LoVo (cell line): ENCODE measurements around the gene MPP4.

Experiments
- DNase-seq: peaks from one replicate; pipeline ENCODE4 v3.0.0-alpha.2; 2016; ENCODE audit warnings: low spot score

Gene MPP4, protein sequence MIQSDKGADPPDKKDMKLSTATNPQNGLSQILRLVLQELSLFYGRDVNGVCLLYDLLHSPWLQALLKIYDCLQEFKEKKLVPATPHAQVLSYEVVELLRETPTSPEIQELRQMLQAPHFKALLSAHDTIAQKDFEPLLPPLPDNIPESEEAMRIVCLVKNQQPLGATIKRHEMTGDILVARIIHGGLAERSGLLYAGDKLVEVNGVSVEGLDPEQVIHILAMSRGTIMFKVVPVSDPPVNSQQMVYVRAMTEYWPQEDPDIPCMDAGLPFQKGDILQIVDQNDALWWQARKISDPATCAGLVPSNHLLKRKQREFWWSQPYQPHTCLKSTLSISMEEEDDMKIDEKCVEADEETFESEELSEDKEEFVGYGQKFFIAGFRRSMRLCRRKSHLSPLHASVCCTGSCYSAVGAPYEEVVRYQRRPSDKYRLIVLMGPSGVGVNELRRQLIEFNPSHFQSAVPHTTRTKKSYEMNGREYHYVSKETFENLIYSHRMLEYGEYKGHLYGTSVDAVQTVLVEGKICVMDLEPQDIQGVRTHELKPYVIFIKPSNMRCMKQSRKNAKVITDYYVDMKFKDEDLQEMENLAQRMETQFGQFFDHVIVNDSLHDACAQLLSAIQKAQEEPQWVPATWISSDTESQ

DNA sequence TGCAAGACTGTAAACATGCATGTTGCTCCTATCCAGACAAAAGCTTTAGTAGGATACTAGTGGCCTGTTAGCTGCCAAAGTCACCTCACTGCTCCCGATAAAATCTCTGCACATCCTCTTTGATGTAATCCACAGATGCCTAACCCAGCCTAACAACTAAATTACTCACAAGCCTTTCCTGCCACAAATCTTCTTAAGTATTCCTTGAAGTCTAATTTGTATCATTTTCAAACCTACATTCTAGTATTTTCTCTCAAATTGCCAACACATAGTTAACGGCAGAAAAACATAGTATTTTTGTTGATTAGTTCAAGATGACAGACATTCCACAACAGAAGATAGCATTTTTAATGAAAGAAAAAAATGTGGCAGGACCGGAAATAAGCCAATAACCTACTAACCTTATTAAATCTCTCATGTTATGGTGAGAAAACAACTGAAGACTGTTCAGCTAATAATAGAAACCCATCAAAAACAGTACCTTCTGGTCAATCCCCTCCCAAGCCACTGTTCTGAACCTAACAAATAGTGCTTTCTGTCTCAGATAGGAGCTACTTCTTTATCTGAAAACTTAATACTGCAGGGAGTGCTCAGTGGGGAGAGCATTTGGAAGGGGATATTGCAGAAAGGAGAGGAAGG lies at the start of gene MPP4:
Gene MPP4 (minus strand): TSS at position 57 of the 639 bp plus-strand sequence. CDS start 4,690 bp downstream, outside the sequence.
- DNase-seq, result no peak

DNA sequence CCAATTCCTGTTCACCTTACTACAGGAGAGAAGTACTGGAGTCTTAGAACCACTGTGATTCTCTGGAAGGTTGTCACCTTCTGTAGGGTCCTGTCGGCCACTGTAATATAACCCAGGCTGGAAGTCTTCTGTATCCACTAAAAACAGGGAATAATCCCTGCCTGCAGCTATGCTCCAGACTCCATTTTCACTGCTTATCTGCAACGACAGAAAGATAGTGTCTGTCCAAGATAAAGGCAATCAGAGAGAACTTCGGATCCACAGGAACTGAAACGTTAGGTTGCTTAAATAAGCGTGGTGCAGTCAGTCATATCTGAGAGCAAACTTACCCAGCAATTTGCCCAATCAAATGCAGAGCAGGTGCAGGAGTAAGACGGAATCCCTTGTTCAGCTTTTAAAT lies 48.1 kb upstream of the MPP4 start:
- no peak for DNase-seq

DNA sequence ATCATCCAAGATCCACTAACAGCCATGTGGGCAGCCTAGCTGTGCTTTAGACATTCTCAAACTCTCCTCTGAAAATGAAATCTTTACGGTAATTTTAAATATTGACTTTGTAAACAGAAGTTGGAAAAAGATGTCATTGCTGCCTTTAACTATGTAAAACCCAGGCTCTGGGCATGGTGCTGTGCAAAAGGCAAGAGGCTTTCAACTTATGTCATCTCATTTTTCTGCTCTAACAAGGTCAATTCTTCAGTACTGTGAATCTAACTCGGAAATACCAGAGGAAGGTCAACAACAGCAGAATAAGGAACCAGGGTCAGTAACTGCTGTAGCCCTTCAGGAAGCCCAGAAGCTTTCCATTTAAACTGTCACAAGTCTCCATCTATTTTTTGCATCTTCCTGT lies 37.0 kb upstream of the MPP4 start:
- DNase-seq, result no peak

DNA sequence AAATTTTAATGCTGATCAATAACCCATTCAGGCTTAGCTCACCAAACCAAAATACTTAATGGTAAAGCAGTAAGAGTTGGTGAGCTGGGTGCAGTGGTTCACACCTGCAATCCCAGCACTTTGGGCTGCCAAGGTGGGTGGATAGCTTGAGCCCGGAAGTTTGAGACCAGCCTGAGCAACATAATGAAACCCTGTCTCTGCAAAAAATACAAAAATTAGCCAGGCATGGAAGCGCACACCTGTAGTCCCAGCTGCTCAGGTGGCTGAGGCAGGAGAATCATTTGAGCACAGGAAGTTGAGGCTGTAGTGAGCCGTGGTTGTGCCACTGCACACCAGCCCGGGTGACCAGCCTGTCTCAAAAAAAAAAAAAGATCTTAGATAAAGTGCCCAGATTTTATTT lies 35.7 kb upstream of the MPP4 start:
- no peak for DNase-seq

DNA sequence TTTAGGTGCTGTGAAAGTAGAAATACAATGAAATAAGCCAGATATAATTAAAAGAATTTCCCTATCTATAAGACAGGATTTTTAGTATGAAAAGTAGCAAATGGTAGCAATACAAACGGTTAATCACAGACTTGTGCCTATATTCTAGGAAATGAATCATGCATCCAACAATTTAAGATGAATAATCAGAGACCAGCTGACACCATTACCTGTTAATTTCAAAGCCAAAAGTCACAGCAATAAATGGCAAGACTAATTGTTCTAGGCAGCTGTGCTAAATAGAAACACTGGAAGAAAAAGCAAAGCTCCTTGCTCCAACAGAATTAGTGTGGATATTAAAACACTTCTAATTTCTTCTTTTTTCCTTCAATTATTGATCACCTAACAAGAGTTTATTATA lies 35.1 kb upstream of the MPP4 start:
- DNase-seq, result no peak

DNA sequence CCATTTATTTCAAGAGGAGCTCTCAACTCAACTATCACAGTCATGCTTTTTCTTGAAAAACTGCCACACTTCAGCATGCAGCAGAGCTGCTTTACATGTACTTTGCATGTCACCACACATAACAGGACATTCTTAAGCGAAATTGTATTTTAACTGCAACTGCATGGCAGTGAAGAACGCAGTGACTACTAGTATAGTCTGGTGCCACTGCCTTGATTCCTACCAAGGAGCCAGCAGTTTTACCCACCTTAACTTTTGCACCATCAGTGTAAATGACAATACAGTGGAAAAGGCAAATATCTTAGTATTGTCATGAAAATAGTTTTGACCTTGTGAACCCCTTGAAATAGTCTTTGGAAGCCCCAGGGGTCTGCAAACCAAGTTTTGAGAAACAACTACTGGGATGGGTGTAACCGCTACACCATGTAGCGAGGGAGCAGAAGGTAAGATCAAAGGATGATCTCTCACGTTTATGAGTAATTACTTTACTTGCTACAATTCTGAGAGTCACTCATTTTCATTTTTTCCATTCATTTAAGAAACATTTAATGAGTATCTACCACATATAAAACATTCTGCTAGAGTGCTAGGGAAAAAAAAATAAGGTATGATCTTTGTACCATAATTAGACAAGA lies 32.3 kb upstream of the MPP4 start:
- DNase-seq, result no peak

DNA sequence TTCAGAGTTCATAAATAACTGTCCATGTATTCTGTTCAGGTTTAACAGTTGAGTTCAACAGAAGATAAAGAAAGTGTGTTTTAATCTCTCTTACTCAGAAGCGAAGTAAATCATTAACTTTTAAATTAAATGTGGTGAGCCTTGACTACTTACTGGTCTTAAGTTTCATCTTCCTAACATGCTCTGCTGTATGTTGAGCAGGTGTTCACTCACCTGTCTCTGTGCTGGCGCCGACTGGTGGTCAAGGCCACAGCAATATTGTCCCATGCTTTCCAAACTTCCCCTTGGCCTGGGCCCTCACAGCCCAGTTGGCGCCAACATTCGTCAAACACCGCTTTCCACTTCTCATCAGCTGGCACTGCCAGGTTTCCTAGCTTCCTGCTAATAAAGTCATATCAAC lies 17.0 kb upstream of the MPP4 start:
- DNase-seq, result no peak

DNA sequence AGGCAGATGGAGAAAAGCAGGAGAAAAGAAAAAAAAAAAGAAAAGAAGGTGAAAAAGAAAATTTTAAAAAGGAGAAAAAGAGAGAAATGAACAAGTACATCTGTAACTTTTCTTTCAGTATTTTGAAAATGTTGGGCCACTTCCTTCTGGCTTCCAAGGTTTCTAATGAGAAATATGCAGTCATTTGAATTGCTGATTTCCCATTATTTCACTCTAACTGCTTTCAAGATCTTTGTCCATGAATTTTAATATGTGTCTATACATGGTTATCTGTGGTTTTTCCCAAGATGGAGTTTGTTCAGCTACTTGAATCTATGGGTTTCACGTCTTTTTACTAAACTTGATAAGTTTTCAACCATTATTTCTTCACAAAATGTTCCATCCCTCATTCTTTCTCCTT lies 14.3 kb upstream of the MPP4 start:
- DNase-seq, result no peak

DNA sequence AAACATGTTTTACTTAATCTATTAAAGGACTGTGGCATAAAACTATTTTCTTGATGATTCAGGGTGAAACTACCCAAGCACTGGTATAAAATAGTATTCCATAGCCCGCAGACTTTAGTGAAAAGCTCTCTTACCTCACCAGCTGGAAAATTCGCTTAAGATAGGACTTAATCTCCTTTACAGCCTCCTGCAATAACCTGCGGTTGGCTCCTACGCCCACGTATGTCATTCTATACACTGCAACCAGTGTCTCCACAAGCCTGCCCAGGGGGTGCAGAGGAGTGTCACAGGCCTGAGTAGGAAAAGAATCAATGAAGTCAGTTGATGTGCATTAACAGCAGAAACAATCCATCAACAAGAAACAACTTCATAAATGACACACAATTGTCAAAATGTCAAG lies 11.3 kb upstream of the MPP4 start:
- no peak for DNase-seq

DNA sequence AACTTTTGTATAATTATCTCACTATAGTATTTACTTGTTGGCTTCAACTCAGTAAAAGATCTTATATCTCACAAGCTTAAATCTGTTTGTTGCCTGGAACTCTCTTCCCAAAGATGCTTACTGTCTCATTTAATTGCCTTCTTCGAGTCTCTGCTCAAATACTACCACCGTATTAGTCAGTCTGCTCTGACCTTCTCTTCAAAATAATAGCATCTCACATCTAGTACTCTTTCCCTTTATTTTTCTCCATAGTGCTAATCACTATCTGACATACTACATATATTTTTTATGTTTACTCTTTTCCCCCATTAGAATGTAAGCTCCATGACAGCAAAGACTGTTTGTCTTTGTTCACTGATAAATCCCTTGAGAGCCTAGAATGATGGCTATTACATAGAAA lies 10.6 kb upstream of the MPP4 start:
- DNase-seq, result no peak

DNA sequence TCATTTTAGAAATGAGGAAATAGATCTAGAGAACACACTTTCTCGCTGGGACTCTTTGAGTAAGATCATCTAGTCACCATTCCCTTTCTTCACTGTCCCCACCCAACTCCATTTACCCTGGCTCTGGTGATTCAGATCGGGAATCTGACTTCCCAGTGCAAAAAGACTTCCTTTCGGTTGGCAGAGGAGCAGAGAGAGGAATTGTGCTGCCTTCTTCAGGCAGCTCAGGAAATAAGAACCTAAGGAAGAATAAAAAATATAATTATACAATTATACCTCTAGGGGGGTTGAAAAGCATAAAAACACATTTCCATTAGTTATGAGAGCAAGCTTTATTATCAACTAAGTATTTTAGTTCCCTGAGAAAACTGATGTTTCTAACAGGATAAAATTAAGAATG lies 9.3 kb upstream of the MPP4 start:
- no peak for DNase-seq

DNA sequence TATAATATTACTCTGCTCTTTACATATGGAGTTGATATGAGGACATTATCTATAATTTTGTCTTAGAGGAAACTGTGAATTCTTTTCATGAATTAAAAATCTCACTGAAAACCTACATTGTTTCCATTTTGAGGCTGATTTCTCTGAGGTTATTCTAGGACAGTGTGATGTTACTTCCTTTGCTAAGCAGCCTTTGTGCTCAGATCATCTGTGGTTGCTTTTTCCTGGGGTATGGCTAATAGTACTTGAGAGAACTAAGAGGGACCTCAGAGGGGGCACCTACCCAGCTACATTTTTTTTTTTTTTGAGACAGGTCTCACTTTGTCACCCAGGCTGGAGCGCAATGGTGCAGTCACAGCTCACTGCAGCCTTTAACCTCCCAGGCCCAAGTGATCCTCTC lies 8.7 kb upstream of the MPP4 start:
- no peak for DNase-seq

DNA sequence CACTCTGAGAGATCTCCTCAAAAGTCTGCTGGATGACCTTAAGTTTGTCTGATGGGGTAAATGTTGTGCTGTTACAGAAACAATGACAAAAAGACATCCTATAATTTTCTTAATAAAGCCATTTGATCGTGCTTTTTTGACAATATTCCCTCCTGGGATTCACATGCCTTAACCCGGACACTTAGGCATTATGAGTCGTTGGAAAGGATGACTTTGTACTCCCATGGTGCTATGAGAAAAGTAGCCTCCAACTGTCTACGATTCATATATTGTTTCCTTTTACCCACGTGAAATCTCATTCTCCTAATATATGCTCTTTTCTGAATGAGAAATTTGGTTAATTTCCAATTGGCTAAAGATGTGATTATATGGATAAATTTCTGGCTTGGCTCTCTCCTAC lies 6.1 kb upstream of the MPP4 start:
- no peak for DNase-seq

DNA sequence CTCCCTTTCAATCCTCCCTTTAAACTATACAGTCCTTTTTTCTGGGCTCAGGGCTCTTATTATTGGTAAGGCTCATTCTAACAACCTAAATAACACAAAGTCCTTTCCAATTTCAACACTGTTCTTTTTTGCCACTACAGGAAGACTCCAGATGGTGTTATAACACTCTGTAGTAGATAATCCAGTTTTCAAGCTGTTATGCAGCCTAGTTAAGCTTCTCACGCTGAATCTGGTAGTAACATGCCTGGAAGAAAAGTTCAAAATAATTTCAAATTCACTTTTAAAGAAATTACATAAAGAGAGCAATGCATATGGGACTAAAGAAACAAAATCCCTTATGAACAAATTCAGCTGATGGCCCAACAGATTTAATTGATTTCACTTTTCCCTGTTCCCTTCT lies 3.2 kb upstream of the MPP4 start:
- DNase-seq, result no peak

DNA sequence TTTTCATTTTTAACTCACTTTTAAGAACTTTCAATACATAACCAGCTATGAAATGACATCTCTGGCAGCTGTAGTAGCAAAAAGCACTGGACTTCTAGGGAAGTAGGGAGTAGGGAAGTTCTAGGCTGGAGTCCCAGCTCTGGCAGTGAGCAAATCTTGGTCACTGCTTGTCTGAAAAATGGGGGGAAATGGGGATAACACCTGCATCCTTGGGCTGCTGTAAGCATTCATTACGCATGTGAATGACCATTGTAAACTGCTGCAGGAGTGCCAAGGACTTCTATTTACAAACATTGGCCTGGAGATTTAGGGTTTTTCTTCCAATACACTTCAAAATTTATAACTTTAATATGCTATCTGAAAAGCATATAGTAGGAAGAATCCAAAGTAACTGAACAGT lies 972 bp upstream of the MPP4 start:
- DNase-seq, result no peak

DNA sequence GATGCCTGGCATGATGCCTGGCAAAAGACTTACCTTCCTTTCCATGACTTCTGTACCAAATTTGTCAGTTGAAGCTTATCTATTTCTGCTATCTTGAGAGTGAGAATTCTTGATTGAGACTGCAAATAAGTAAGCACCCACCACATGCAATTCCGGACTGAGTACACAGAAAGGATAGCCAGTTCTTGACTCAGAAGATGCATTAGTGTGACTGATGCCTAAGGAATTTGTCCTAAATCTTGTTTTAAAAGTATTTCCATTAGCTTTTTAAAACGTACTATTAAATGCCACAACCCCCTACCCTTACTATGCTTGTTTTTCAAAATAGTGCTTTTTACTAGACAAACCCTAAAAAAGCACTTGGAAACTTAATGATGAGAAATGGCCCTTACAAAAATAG lies 545 bp downstream of the MPP4 start:
- DNase-seq, result no peak

DNA sequence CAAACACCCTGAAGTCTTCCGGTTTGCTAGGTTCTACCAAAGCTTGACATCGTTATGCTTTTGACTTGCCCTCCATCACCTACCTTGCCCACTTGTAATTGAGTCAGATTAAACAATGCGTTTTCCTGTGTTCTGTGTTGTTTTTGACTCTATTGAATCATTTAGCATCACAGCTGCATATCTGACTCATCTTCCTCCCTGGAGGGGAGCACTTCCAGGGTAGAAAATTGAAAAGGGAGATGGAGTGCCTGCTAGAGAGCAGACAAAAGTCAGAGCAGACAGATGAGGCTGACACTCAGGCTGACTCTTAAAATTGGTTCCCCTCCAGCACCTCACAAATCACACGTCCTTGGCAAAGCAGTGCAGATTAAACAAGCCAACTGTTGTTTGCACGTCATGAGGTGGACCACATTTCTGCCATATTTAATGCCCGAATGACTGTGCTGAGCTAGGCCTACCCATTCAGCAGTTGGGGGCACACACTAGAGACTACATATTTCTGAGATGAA lies 2.2 kb downstream of the MPP4 start:
- no peak for DNase-seq

DNA sequence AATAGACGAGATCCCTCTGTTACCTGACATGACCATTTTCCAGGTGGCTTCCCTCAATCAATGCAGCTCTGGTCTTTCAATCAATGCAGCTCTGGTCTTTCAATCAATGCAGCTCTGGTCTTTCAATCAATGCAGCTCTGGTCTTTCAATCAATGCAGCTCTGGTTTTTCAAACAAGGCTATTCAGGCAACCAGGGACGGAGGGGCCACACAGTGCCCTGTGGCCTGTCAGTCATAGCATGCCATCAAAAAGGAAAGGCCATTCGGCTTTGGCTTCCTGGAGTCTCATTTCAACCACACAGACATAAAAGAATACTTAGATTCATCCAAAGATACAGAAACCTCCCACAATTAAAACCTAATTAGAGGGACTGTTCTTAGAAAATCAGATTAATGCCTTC lies 13.3 kb downstream of the MPP4 start:
- no peak for DNase-seq

DNA sequence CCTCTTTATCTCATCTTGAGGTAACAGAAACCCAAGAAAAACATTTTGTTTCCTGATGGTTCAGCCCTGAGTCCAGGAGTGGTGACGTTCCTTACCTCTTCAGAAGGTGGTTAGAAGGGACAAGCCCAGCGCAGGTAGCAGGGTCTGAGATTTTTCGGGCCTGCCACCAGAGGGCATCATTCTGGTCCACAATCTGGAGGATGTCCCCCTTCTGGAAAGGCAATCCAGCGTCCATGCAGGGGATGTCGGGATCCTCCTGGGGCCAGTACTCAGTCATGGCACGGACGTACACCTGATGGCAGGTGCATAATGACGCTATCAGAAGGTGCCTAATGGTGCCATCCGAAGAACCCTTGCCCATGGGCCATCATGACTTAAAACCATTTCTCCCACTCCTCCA lies 17.7 kb downstream of the MPP4 start:
- DNase-seq, result no peak

DNA sequence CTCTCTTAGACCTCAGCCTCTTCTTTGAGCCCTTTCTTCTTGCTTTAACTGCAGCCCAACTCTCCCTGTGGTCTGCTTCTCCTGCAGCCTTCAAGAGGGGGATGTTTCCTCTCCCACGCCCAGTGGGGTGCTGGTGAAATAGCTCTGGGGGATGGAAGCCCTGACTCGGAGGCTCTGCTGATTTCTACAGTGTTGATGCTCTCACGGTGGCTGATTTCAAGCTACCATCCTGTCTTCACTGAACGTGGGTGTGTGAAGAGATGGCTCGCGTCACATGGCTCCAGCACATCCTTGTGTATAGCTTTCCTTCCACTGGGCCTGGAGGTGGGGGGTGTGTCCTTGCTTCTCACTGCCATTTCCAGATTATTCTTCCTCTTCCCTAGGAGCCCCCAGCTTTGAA lies 20.0 kb downstream of the MPP4 start:
- no peak for DNase-seq

DNA sequence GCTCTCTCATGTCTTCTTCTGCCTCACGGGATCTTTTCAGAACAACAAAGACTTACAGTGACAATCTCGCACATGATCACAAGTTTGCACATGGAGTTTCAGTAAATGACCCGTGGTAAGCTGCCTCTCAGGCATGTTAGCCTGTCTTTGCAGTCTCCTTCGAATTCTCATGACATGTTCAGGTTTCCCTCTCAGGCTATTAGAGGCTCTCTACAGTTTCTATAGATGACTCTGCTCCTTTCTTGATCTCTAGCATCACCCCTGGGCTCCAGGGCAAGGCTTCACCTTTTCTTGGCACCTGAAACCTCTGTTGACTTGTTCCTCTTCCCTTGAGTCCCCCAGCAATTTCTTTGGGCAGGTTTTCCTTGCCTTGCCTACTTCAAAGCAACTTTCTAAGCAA lies 23.0 kb downstream of the MPP4 start:
- no peak for DNase-seq

DNA sequence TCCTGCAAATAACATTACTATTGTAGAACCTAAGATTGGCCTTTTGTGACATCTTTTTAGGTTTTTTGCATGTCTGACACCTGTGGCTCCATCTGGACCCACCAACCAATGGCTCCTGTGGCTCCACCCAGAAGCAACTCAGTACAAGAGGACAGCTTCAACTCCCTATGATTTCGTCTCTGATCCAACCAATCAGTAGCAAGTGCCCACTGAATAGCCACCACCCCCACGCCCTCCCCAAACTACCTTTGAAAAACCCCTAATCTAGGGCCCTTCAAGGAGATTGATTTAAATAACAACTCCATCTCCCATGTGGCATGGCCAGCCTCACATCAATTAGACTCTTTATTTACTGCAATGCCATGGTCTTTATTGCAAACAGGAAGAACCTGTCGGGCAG lies 23.6 kb downstream of the MPP4 start:
- no peak for DNase-seq

DNA sequence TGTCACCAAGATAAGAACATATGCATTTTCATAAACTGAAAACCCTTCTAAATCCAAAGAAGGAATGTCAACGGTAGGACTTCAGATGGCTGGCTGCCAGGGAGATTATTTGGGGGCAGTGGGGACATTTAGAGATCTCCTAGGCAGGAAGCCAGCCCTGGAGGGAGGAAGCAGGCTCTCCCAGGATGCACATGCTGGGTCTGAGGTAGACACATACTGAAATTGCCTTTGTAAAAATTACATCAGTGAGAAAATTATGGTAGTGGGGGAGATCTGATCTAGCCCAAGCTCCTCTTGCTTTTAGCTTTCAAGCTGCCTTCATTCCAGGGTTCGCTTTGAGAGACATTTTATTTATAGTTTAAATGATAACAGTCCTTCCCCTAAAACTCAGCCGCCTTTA lies 24.1 kb downstream of the MPP4 start:
- no peak for DNase-seq
